GM21381 (cell line): ENCODE data around the gene PLS3.
A peak's percentile ranks its signal among the peaks of the same experiment; 100 is the strongest.

Experiments used
- ATAC-seq: cut with Tn5 transposase; IDR thresholded peaks from one replicate; pipeline ENCODE4 v1.9.1; 2021; ENCODE audit warnings: mild to moderate bottlenecking, moderate library complexity; ENCODE audit not compliant: unreplicated experiment

Gene PLS3

DNA sequence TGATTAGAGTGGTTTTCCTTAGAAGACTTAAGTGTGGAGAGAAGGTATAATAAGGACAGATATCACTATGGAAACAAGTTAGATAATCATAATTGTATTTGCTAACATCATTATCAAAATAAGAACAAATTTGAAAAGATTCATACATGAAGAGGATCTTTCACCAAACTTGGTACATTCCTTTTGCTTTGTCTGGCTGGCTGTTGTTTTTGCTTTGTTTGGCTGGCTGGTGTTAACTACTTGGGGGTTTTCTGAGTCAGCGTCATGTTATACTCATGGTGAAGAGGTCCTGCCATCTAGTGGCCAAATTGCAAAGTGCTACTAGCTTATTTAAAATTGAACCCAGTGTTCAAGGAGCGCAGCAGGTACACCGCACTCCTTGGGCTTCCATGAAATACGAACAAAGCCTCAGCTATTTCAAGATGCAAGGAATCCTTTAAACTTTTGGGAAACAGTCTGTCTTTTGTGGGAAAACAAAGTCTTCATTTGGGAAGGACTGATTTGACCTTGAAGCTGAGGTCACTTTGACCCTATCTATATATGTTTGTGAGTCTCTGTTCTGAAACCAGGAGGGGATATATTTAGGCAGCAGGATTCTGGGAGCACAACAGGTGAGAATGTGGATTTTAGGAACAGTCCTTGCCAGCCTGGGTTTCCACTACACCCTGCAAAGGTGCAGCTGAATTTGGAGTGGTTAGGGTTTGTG lies 129.7 kb downstream of the PLS3 start:
- peak; percentile 86 for ATAC-seq

DNA sequence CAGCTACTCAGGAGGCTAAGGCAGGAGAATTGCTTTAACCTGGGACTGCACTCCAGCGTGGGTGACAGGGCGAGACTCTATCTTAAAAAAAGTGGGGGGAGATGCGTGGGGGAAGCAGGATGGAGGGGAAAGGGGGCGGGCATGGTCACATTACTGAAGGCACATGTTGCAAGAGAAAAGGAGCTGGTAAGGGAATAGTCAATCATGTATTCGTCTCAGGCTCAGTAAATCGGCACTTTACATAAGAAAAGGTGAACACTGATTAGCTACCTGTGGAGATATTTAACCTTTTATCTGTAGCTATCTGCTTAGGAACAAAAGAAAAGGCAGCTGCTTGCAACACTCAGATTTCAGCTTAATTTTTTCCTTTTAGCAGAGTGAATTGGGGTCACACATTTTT lies 132.5 kb downstream of the PLS3 start:
- ATAC-seq: no peak

DNA sequence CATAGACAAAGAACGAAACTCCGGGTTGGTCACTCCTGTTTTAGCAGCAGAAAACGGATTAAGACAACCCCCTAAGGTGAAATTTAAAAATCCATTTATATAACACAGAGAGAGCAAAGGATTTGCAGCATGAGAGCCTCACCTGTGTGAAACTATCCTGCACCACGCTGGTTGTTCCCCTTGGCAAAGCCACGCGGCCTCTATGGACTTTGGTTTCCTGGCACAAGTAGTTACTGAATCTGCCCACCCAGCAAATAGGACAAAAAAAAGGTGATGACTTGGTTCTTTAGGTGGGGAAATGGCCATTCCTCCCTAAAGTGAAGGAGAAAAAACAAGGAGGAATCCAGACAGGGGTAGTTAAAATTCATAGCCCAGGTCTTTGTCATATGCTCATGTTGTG lies 133.1 kb downstream of the PLS3 start:
- ATAC-seq: no peak

DNA sequence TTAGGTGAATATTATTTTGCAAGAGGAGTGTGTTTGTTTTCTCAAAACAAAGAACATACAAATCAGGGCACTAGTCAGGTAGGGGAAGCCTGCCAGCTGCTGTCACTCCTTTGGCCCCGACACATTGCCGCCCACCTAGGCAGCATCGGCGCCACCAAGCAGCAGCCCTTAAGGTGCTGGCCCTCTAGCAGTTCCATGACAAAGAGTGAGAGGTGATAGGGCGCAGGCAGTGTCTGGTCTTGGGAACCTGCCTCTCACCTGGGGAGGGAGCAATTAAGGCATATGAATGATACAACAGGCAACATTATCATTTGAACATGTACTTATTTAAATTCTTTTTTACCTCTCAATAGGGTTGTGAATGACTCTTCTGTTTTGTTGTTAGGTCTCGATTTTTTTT lies 135.1 kb downstream of the PLS3 start:
- no peak for ATAC-seq

DNA sequence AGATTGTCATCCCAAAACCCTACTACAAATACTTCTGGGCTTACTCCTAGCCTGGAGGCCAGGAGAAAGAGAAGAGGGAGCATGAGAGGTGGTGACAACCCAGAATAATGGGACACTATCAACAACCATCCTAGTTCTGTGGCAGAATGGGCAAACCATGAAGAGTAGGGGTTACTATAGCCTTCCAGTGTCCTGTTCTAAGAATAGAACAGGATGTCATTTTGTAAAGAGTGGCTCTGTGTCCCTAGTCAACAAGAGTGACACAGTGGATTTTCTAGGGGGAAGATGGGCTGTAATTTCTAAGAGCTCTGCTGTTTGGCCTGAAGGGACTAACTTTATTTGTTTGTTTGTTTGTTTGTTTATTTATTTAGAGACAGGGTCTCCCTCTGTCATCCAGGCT lies 136.0 kb downstream of the PLS3 start:
- ATAC-seq: no peak

DNA sequence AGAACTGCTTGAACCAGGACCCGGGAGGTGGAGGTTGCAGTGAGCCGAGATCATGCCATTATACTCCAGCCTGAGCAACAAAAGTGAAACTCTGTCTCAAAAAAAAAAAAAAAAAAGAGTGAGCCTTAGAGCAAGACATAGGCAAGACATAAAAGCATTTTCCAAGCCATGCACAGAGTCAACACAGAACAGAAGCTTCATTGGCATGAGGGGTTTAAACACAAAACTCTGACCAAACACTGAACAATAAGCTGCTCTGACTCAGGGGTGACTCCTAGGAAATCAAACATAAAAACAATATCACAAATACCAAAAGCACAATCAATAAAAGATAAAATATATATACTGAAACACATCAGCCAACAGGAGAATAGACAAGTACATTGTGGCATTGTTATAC lies 136.8 kb downstream of the PLS3 start:
- no peak for ATAC-seq
